Renal pelvis (tissue), 4 donors: Measurements from ENCODE around the gene NUP50. TPM values are rescaled to one million over a fixed set of nuclear protein-coding genes. Genes with fewer than 3 reads are reported as not detected.
A peak's percentile ranks its signal among the peaks of the same experiment; 100 is the strongest.

Experiments used
- DNase-seq: peaks from one replicate; pipeline ENCODE4 v3.0.0-alpha.2; 2013
- polyA plus RNA-seq, 3 donors: library from polyadenylated mRNA; unstranded; fragments of 120-200 nt; gene quantifications; one replicate each; pipeline ENCODE4 v1.2.1, GENCODE V29; 2013; ENCODE audit not compliant: insufficient read length in 3 of 3

The NUP50 gene
- polyA plus RNA-seq, 3 donors = 48.0 to 59.3 (median 52.8) TPM

GRCh38 chr22:45207981-45208664 is 44.4 kb downstream of the NUP50 start:
- DNase-seq = no peak

GRCh38 chr22:45208696-45208992 is 44.9 kb downstream of the NUP50 start:
- no peak for DNase-seq

GRCh38 chr22:45208993-45209838 is 45.5 kb downstream of the NUP50 start:
- DNase-seq = no peak

GRCh38 chr22:45210174-45210573 is 46.4 kb downstream of the NUP50 start:
- DNase-seq = no peak

GRCh38 chr22:45210577-45210976 is 46.9 kb downstream of the NUP50 start:
- no peak for DNase-seq

- DNase-seq = no peak
Measured at GRCh38 chr22:45210991-45211390, 47.3 kb downstream of the NUP50 start.

- no peak for DNase-seq
Measured at GRCh38 chr22:45211435-45211834, 47.7 kb downstream of the NUP50 start.

GRCh38 chr22:45211848-45212247 is 48.1 kb downstream of the NUP50 start:
- DNase-seq = no peak

GRCh38 chr22:45212306-45212709 is 48.6 kb downstream of the NUP50 start:
- peak; percentile 43 for DNase-seq

- DNase-seq = no peak
Measured at GRCh38 chr22:45212992-45213751, 49.4 kb downstream of the NUP50 start.

GRCh38 chr22:45216133-45217003 is 52.6 kb downstream of the NUP50 start:
- peak; percentile 42 for DNase-seq

GRCh38 chr22:45217345-45217744 is 53.6 kb downstream of the NUP50 start:
- DNase-seq = no peak

- DNase-seq = no peak
Measured at GRCh38 chr22:45217806-45218205, 54.1 kb downstream of the NUP50 start.

- no peak for DNase-seq
Measured at GRCh38 chr22:45218976-45219375, 55.3 kb downstream of the NUP50 start.

- no peak for DNase-seq
Measured at GRCh38 chr22:45221201-45221600, 57.5 kb downstream of the NUP50 start.

GRCh38 chr22:45223304-45224117 is 59.8 kb downstream of the NUP50 start:
- no peak for DNase-seq

GRCh38 chr22:45224331-45224730 is 60.6 kb downstream of the NUP50 start:
- DNase-seq = no peak

- DNase-seq = no peak
Measured at GRCh38 chr22:45224988-45225731, 61.4 kb downstream of the NUP50 start.

- no peak for DNase-seq
Measured at GRCh38 chr22:45225732-45226502, 62.2 kb downstream of the NUP50 start.
